Measurements from ENCODE around the gene ZXDC.

The ZXDC gene

DNA sequence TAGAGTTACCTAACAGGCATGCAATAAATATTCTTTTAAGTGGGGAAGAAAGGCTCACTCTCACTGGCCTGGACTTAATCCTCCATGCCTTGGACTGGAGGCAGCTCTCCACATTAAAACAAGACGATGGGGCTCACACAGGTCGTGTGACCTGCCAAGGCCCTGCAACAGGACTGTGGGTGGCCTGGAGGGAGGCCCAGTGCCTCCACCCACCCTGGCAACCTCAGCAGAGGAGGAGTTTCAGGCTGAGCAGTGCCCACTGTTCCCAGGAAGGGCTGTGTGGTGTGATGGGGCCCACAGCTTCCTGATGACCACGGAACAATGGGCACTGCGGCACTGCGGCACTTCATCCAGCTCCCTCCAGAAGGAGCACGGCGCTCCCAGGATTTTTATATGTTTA, 36.3 kb upstream of the ZXDC start:
- DNase-seq (ENCODE audit: low read depth) = no peak

DNA sequence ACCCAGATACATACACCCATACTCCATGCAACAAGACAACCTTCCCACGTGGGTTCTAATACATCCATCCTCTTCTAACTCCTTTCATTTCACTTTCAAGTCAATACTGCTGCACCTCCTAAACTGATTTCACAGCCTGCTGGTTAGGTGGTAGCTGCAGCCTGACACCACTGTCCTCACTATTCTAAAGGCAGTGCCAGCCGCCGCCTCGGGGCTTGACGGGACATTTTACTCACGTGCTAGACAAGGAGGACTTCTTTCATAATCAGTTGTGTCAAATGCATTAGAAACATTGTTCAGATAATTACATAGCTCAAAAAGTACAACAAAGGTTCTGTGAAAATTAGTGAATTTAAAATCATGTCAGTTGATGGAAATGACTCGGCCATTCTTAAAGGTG, 35.6 kb upstream of the ZXDC start:
- no peak for DNase-seq (ENCODE audit: low read depth)

DNA sequence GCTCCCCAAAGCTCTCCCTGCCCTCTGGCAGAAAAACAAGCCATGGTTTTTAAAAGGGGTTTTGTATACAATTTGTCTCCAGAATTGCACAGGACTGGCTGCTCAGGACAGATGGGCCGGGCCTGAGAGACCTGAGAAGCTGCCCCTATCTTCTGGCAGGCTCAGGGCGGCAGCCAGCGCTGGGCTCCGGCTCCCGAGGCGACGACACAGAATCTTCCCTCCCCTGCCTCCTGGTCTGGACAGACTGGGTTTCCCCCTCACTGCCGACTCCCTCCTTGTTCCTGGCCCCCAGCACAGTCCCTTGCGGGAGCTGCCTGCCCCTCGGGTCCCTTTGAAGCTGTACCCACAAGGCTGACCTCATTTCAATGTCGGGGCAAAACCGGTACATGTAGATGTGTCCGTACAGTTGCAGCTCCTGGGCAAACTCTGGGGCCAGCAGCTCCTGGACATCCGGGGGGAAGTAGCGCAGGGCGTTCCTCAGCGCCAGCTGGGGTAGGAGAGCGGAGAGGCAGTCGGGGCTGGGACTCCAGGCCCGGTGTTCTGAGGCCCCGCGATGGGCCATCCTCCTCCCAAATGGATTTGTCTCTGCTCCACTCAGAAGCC, 34.7 kb upstream of the ZXDC start:
- DNase-seq (ENCODE audit: low read depth) = no peak

DNA sequence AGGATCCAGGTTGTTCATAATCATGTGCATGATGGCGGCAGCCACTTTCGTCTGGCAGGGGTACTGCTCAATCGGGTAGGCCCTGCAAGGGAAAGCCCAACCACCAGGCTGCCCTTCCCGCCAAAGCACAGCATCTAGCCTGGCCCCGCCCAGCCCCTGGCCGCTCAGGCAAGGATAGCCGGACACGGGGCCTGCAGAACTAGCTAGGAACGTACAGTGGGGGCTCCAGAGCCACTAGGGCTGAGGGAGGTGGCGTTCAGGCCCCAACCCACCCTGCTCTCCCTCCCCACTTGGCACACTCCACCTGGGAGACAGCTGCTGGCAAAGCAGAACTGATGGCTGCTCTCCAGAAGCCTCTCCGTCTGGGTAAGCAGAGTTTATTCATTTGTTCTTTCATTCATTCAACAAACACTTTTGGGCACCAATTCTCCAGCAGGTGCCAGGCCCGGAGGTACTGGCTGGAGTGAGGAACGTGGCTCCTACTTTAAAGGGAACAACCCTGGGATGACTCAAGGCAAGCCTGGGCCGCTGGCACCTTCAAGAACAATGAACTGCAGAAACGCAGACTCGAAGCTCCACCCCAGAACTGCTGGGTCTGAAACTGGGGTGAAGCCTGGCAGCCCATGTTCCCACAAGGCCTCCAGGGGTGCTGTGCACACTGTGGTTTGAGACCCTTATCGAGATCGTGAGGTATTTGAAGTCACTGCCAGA, 34.1 kb upstream of the ZXDC start:
- no peak for DNase-seq (ENCODE audit: low read depth)

DNA sequence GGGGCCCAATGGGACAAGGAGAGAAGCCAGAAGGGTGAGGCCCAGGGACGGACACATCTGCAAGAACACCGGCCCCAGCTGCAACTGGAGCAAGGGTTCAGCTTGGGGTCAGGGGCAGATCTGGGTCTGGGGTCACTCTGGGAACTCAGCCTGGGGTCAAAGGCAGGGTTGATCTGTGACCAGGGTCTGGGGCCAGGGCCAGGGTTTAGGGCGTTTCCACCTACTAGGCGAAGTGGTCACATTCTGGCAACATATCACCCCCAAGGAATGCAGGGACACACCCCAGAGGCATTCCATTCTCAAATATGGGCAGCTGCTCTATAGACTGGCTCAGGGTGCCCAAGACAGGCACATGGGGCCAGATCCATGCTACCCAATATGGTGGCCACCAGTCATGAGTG, 32.9 kb upstream of the ZXDC start:
- DNase-seq (ENCODE audit: low read depth) = no peak

DNA sequence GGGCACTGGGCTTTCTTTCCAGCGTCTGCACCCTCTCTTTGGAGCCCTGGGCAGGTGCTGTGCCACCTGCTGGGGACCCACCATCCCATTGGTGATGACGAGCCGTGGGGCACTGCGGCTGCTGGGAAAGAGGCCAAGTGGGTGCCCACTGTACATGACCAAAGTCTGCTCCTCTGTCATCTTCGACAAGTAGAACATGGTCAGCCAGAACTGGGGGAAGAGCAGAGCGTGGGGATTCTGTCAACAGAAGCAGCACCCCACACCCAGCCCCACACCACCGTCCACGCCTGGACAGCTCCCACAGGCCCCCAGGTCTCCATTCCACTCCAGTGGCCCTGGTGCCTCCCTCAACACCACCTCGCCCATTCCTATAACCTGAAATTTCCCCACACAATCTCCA, 32.2 kb upstream of the ZXDC start:
- DNase-seq (ENCODE audit: low read depth) = no peak

DNA sequence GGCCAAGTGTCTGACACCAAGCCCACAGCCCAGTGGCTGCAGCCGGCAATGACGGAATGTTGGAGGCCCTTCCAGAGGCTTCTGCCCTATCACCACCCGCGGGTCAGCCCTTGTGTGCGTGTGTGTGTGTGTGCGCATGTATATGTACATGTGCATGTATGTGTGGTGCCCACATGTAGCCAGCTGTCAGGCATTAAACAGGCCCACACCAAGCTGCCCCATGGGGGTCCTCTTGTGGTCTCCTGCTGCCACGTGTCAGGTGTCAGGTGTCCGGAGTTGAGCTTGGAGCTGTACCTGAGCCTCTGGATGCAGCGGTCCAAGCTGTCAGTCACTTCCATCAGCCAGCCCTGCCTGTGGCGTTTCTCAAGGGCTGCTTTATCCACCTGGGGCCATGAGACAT, 28.0 kb upstream of the ZXDC start:
- DNase-seq (ENCODE audit: low read depth) = no peak

DNA sequence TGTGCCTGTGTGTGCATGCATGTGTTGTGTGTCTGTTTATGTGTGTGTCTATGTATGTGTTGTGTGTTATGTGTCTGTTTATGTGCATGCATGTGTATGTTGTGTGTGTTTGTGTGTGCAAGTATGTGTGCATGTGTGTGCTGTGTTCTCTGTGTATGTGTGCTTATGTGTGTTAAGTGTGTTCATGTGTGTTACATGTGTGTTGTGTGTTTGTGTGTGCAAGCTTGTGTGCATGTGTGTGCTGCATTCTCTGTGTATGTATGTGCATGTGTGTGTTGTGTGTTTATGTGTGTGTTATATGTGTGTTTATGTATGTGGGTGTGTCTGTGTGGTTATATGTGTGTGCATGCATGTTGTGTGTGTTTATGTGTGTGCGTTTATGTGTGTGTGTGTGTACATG, 27.0 kb upstream of the ZXDC start:
- no peak for DNase-seq (ENCODE audit: low read depth)

DNA sequence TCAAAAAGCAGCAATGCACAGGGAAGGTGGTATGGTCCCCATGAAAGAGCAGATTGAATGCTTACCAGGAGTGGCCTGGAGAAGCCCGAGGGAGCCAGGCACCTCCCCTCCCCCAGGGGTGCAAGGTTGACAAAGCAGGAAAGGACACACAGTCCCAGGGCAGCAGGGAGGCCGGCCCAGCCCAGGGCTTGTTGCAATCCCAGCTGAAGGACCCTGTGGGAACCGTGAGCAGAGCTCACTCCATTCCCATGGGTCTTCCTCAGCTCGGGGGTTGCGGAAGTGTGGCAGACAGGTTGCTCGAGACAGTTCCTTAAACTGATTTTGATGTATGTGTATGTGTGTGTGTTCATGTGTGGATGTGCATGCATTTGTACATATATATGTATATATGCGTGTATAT, 26.0 kb upstream of the ZXDC start:
- DNase-seq (ENCODE audit: low read depth) = no peak

DNA sequence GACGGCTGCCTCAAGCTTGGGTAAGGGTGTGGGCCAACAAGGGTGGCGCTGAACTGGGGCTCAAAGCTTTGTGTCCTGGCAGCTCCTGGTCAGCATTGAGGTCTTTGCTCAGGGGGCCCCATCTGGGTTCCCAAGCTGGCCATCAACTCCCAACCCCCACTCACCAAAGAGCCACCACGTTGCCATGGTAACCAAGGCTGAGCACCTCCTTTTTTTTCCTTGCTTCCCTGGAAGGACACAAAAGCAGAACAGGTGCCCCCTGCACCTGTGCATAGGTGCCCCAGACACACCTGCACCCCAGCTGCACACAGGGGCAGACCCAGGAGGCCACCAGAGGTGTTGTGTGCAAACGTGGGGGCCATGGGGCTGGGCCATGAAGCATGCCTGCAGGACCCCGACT, 25.4 kb upstream of the ZXDC start:
- no peak for DNase-seq (ENCODE audit: low read depth)

DNA sequence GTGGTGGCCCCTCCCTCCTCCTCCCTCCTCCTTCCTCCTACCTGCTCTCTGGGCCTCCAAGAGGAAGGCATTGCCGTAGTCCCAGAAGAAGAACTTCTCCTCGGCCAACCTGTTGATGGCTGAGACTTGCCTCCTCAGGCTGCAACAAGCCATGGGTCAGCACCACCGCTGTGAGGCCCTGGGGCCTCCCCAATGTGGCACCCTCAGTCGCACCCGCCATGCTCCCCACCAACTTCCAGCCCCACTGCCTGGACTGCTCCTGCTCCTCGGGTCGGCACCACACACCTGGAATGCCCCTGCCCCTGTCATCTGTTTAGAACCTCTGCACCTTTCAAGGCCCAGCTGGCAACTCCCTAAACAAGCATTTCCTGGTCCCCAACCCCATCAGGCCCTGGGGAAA, 24.3 kb upstream of the ZXDC start:
- no peak for DNase-seq (ENCODE audit: low read depth)

DNA sequence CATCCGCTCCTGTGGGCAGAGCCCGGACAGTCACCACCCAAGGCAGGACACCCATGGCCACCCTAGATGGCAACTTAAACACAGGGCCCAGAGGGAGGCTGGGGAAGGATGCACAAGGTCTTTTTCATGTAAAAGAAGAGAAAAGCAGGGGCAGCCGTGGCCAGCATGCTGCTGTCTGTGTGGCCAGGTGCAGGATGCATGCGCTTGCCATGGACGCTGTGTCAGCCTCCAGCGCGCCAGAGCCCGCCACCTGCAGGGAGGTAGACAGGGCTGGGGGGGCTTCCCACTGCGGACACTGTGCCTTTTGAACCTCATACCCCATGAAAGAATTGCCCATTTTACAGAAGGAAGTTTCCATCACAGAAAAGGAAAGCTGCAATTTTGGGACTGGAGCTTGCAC, 23.7 kb upstream of the ZXDC start:
- DNase-seq (ENCODE audit: low read depth) = no peak

DNA sequence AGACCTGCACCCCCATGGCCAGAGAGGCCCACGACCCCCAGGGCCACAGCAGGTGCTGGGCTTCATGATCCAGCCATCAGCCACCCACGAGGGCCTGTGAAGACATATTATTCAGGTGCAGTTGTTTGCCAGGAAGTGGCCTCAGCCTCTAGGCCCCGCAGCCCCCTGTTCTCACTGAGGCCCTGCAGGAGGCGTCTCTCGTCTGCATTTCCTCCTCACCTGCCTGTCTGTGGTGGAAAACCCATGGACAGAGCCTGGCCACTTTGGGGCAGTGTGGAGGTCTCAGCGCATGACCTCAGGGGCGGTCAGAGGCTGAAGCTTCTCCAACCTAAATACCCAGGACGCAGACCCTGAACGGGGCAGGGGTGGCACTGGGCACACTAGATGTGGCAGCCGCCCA, 23.2 kb upstream of the ZXDC start:
- no peak for DNase-seq (ENCODE audit: low read depth)

DNA sequence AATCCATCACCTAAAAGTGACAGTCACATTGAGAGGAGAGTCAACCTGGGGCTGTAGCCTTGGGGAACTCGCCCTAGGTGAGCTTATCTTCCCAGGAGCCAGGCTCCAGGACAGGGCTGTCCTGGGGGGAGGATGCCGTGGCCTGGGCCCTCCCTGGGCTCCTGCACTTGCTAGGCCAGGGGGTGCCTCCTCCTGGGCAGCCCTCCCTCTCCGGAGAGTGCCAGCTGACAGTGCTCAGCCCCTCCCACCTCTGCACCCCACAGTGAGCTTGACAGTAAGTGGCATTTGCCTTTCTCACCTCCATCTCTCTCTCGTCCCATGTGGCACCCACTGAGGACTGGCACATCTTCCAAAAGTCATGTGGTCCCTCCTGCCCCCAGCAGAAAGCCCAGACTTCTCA, 22.8 kb upstream of the ZXDC start:
- DNase-seq (ENCODE audit: low read depth) = no peak

DNA sequence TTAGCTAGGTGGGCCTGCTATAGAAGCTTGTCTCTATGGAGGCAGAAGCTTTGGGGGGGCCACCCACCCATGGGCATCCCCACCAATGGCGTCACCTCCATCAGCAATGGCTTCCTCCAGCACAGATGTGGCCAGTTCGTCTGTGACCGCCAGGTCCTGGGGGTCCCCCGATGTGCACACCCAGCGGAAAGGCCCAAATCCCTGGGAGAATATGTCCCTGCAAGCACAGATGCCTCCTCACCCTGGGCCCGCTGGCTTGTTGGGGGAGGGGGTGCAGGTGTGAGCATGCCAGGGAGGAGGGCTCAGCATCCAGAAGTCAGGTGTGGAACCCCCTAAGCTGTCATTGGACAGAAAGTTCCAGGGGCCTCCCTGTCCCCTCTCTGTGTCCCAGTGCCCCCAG, 22.3 kb upstream of the ZXDC start:
- DNase-seq (ENCODE audit: low read depth) = no peak

DNA sequence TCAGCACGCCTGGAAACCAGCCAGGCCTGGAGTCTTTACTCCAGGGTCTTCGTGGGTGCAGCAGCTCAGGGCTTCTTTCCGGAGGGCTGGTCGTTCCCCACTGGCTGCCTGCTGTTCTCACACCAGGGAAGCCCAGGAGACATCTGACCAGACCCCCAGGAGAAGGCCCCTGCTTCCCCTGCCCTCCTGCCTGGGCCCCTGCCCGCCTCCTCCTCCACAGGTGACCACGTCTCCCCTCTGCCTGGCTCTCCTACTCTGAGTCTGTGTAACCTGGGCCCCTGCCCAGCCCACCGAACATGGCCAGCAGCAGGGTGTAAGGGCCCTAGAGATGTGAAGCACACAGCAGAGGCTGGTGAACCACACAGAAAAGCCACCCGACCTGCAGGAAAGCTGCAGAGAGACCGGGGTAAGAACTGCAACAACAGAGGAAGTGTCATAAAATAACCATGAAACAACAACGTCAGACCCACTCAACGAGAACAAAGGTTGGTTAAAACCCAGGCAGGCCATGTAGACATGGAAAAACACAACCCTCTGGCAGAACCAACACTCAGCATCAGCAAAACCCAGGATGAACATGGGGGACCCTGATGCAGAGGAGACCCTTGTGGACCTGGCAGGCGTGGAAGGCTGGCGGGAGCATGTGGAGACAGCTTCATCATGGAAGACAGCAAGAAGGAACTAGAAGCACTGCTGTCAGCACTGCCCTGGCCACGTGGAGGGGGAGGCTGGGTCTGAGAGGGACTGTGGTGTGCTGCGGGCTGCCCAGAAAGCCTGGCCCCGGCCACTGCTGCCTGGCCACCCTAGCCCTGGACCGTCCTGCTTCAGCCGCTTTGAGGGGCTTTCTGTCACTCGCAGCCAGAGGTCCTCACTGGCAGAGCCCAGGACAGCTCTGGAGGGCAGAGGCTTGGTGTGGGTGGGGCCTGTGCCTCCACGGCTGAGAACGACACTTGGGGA, 21.5 kb upstream of the ZXDC start:
- DNase-seq (ENCODE audit: low read depth) = no peak

DNA sequence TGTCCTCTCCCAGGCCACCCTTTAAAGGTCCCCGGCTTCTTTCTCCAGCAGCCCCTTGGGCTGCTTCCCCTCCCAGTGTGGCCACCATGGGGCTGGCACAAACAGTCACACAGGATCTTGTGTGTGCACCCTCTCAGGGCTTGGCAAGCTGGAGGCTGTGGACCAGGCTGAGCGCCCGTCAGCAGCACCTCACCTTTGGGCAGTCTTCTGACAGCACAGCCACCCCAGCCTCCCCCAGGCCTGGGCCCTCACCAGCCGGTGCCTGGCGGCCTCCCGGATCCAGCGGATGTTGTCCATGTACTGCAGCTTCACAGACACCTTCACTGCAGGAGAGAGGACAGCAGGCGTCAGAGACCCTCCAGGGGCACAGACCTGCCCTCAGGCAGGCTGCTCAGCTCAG, 20.1 kb upstream of the ZXDC start:
- DNase-seq (ENCODE audit: low read depth) = no peak

DNA sequence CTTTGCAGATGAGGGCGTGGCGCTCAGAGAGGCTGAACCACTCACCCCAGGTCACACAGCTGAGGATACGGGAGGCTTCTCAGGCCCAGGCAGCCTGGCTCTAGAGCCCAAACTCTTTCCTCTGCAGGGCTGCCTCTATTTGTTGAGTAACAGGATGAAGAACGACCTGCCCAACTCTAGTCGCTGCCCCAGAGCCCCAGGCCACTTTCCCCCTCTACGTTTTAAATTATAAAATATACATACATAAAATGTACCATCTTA, 19.2 kb upstream of the ZXDC start:
- no peak for DNase-seq (ENCODE audit: low read depth)

DNA sequence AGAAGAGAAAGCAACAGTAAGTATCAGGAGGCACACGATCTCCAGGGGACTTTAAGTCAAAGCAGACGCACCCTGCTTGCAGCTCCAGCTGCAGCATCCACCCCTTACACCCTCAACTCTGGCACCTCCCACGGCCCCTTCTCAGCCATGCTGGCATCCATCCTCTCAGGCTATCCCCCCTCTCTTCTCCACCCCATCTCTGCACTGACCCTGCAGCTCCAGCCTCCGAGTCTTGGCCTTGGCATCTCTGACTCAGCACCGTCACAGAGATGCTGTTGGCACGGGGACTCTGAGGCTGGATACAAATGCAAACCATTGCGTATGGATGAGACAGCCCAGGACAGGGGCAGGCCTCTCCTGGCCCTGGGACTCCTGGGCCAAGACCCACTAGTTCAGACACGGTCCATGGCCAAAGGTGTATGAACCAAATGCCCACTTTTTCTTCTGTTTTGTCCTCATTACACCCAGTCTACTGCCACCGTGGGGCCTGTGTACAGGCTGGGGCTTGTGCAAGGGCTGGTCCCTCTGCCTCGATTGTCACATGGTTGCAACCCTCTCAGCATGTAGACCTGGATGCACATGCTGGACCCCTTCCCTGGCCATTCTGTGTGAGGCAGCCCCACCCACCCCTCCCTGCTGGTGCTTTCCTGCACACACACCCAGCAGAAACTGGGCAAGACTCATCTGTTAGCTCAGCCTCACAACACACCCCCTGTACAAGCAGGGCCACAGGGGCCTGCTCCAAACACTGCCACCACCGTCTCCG, 18.7 kb upstream of the ZXDC start:
- DNase-seq (ENCODE audit: low read depth) = no peak

DNA sequence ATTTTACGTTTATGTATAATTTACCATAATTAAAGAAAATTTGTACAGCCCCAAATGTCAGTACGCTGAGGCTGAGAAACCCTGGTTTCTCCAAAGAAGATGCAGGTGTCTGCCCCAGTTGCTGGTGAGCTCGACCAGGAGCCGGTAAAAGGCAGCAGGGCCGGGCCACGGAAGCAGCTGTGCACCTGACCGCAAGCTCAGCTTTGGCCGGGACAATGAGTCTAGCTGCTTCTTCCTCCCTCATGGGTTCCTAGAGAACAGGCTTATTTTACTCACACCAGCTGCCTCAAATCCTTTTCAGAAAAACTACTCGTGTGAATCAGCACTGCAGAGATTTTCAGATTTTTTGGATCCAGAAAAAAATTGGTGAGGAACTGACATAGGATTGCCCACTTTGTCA, 18.0 kb upstream of the ZXDC start:
- no peak for DNase-seq (ENCODE audit: low read depth)

DNA sequence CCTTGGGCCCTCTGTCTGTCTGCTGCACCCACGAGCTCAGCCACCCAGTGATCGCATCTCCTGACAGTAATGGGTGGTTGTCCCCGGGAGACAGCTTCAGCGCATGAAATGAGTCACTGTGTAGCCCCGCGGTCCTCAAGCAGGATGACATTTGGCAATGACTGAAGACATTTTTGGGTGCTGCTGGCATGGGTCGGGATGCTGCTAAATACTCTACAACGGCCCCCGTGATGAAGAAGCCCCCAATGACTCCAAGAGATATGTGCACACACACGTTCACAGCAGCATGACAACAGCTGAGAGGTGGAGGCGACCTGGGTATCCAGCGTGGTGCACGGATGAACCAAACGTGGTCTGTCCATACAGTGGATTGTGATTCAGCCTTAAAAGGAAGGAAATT, 17.4 kb upstream of the ZXDC start:
- no peak for DNase-seq (ENCODE audit: low read depth)

DNA sequence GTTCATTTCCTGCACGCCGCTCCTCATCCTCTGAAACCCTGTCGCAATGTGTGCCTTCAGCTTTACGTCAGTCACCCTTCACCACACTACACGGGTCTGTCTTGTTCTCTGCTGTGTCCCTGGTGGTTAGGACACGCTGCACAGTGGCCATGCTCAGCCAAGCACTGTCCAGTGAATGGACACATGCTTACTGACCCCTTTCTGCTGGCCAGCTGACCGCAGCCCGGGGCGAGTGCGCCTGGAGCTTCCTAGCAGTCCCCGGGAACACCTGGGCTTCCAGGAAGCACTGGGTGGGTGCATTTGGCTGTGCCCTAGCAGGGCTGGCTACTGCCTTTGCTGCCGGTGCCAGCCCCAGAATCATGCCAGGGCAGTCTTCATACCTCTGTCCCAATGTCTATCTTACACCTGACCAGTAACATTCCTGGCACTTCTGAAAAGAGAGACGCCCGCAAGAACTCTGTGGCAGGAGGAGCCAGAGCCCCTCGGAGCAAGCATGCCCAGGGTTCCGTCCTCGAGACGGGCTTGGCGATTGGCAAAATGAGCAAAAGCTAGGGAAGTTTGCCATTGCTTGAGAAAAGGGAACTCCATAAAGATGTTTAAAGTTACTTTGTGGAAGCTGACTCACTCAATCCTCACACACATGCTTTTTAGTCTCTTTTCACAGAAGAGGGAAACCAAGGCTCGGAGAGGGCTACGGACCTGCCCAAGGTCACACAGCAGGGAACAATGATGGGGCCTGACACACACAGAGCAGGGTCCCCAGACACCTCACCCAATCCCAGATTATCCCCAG, 15.7 kb upstream of the ZXDC start:
- DNase-seq (ENCODE audit: low read depth) = no peak

All from CMK (cell line).